HepG2 (cell line): Measurements from ENCODE around the gene SLX9. TPM values are rescaled to one million over a fixed set of nuclear protein-coding genes. Genes with fewer than 3 reads are reported as not detected.

Experiments
- ATF2 ChIP-seq: sonication (generic); formaldehyde crosslinking; IDR thresholded peaks from 2 replicates; pipeline ENCODE4 v1.4.0; 2020; ENCODE audit warnings: missing genetic modification reagents
- BRCA1 ChIP-seq: sonication (generic); formaldehyde crosslinking; IDR thresholded peaks from 2 replicates; pipeline ENCODE4 v1.4.0; 2020; ENCODE audit warnings: missing genetic modification reagents
- CC2D1A ChIP-seq: sonication (generic); formaldehyde crosslinking; IDR thresholded peaks from 2 replicates; pipeline ENCODE4 v1.8.1; 2023; ENCODE audit warnings: mild to moderate bottlenecking, missing genetic modification reagents
- KDM3A ChIP-seq: IDR thresholded peaks from 2 replicates; pipeline ENCODE4 v1.6.1; 2018; ENCODE audit warnings: low read depth, missing compliant biosample characterization
- MAFF ChIP-seq: IDR thresholded peaks from 2 replicates; pipeline ENCODE4 v1.6.1; 2011; ENCODE audit warnings: low read depth, low read length, improper control_type of control experiment
- MEIS2 ChIP-seq: sonication (generic); formaldehyde crosslinking; IDR thresholded peaks from 2 replicates; pipeline ENCODE4 v1.9.0; 2021; ENCODE audit warnings: mild to moderate bottlenecking, missing genetic modification reagents
- MIER3 ChIP-seq: IDR thresholded peaks from 2 replicates; pipeline ENCODE4 v1.6.1; 2016; ENCODE audit warnings: missing compliant biosample characterization, borderline replicate concordance
- MYC ChIP-seq: sonication (generic); formaldehyde crosslinking; IDR thresholded peaks from 2 replicates; pipeline ENCODE4 v1.9.0; 2021; ENCODE audit warnings: missing genetic modification reagents, borderline replicate concordance
- NR1H2 ChIP-seq: sonication (generic); formaldehyde crosslinking; IDR thresholded peaks from 2 replicates; pipeline ENCODE4 v1.8.1; 2022; ENCODE audit warnings: low read depth, missing genetic modification reagents, borderline replicate concordance
- PPARG ChIP-seq: conservative IDR thresholded peaks from 2 replicates; pipeline ENCODE4 v1.6.1; 2016; ENCODE audit warnings: missing biosample characterization, missing genetic modification reagents
- REL ChIP-seq: sonication (generic); formaldehyde crosslinking; conservative IDR thresholded peaks from 2 replicates; pipeline ENCODE4 v1.8.0; 2022; ENCODE audit warnings: mild to moderate bottlenecking, missing genetic modification reagents, moderate library complexity
- RFX1 ChIP-seq: fragments of 450-650 bp; IDR thresholded peaks from 2 replicates; pipeline ENCODE4 v1.6.1; 2017
- TARDBP ChIP-seq: sonication (generic); formaldehyde crosslinking; IDR thresholded peaks from 2 replicates; pipeline ENCODE4 v1.8.0; 2022; ENCODE audit warnings: mild to moderate bottlenecking, missing genetic modification reagents
- TGIF2 ChIP-seq: IDR thresholded peaks from 2 replicates; pipeline ENCODE4 v1.6.1; 2016; ENCODE audit warnings: control low read depth, missing compliant biosample characterization
- THAP9 ChIP-seq: sonication (generic); formaldehyde crosslinking; IDR thresholded peaks from 2 replicates; pipeline ENCODE4; 2020; ENCODE audit warnings: missing genetic modification reagents, mild to moderate bottlenecking, borderline replicate concordance
- TIGD3 ChIP-seq: sonication (generic); formaldehyde crosslinking; IDR thresholded peaks from 2 replicates; pipeline ENCODE4 v1.5.1; 2020; ENCODE audit warnings: mild to moderate bottlenecking, missing genetic modification reagents, borderline replicate concordance
- ZNF678 ChIP-seq: sonication (generic); formaldehyde crosslinking; IDR thresholded peaks from 2 replicates; pipeline ENCODE4 v1.4.0; 2020; ENCODE audit warnings: mild to moderate bottlenecking, missing genetic modification reagents
- polyA plus RNA-seq, 8 experiments: library from polyadenylated mRNA; depleted of rRNA in 3 of 8; stranded (reverse) in 7 of 8; unstranded in 1 of 8; fragments of >200 nt; fragmentation: Illumina TruSeq in 4 of 8; extraction: Trizol in 4 of 8; gene quantifications; 2 replicates each; pipeline versions ENCODE4 v1.2.1 to v1.2.3, GENCODE V29; 2011 to 2016; ENCODE audit warnings: low read depth in 4 of 8, missing spikeins in 1 of 8, mixed read lengths in 1 of 8; ENCODE audit not compliant: insufficient read depth in 1 of 8
- total RNA-seq, 5 experiments: library from RNA; depleted of rRNA; stranded (reverse); fragments of >200 nt; fragmentation: Illumina TruSeq; extraction: Trizol; gene quantifications; 2 replicates each; pipeline ENCODE4 v1.2.3, GENCODE V29; 2016; ENCODE audit warnings: low read depth in 1 of 5

Gene SLX9
- total and polyA plus RNA-seq, 2 of the 13 experiments (the other 11 are each of a cell fraction or from before 2014, with no cell fraction given) = 21.0 to 47.1 TPM

- TF ChIP-seq PPARG (CRISPR knock-in tag) (peak; percentile 84), MYC (CRISPR knock-in tag) (peak; percentile 70; the same call in 1 of the 2 replicates), RFX1 (peak; percentile 51; the same call in 1 of the 2 replicates), MAFF (peak; percentile 93), MEIS2 (CRISPR knock-in tag) (peak; percentile 71; the same call in 1 of the 2 replicates), TIGD3 (CRISPR knock-in tag) (no peak), ATF2 (CRISPR knock-in tag) (peak; percentile 63; the same call in 1 of the 2 replicates), KDM3A (CRISPR knock-in tag) (0 out of 2 replicates have a peak, but pooled peaks have one; percentile 26), NR1H2 (CRISPR knock-in tag) (no peak), REL (CRISPR knock-in tag) (no peak), MIER3 (CRISPR knock-in tag) (0 out of 2 replicates have a peak, but pooled peaks have one; percentile 26), THAP9 (peak; percentile 35; the same call in 1 of the 2 replicates), CC2D1A (CRISPR knock-in tag) (0 out of 2 replicates have a peak, but pooled peaks have one; percentile 44), TGIF2 (CRISPR knock-in tag) (no peak), ZNF678 (CRISPR knock-in tag) (no peak), BRCA1 (CRISPR knock-in tag) (no peak), TARDBP (CRISPR knock-in tag) (0 out of 2 replicates have a peak, but pooled peaks have one; percentile 34)
These were observed 81.9 kb downstream of the SLX9 start (continued) for GRCh38 chr21:45021428-45022347.
